Peyer's patch (tissue), 4 donors: ENCODE measurements around the gene CNPY1. TPM values are rescaled to one million over a fixed set of nuclear protein-coding genes. Genes with fewer than 3 reads are reported as not detected.

Experiments used
- DNase-seq, 3 donors: peaks; one replicate each; pipeline ENCODE4 v3.0.0-alpha.2; 2017 to 2019
- H3K27ac ChIP-seq, 4 donors: fragments of 200-600 bp; sonication (generic); one replicate each; pipeline ENCODE4 v1.5.1; 2016 to 2019
- H3K27me3 ChIP-seq, 2 donors: fragments of 200-600 bp; sonication (generic); one replicate each; pipeline ENCODE4 v1.5.1; 2019
- H3K36me3 ChIP-seq, 3 donors: fragments of 200-600 bp; sonication (generic); one replicate each; pipeline ENCODE4 v1.5.1; 2016 to 2019
- H3K4me1 ChIP-seq, 4 donors: fragments of 200-600 bp; sonication (generic); one replicate each; pipeline ENCODE4 v1.5.1; 2016 to 2019
- H3K4me3 ChIP-seq, 4 donors: fragments of 200-600 bp; sonication (generic); 1 replicate in 3 of 4; 2 replicates in 1 of 4; pipeline ENCODE4 v1.5.1; 2016 to 2019; ENCODE audit warnings: mild to moderate bottlenecking in 1 of 4
- H3K9me3 ChIP-seq, 4 donors: fragments of 200-600 bp; sonication (generic); one replicate each; pipeline ENCODE4 v1.5.1; 2016 to 2019; ENCODE audit warnings: mild to moderate bottlenecking in 1 of 4
- CTCF ChIP-seq, 6 experiments: fragments of 450-650 bp in 4 of 6; fragments of 200-600 bp in 2 of 6; sonication (generic) in 1 of 6; IDR thresholded peaks; one replicate each; pipeline ENCODE4 v1.5.1; 2017 to 2019; ENCODE audit warnings: antibody characterized with exemption in 6 of 6, mild to moderate bottlenecking in 3 of 6, moderate library complexity in 1 of 6
- POLR2A ChIP-seq, 2 donors: fragments of 450-650 bp; IDR thresholded peaks; one replicate each; pipeline ENCODE4 v1.5.1; 2017; ENCODE audit warnings: antibody characterized with exemption in 2 of 2, mild to moderate bottlenecking in 2 of 2, moderate library complexity in 2 of 2
- total RNA-seq, 4 donors: library from RNA; depleted of rRNA; stranded (reverse); fragments of >200 nt; gene quantifications; one replicate each; pipeline ENCODE4 v1.1.0, GENCODE V29; 2016

The CNPY1 gene
- total RNA-seq, 4 donors from 2014 or later, result 0.40 TPM; not detected in 3

- Histone ChIP-seq H3K27me3 (peaks cover 0 to 85% of the 10 kb centered on the region in 2 donors), H3K4me1 (peaks cover 0 to 29% (median 0%) of the 10 kb centered on the region in 4 donors), H3K4me3 (no peak overlapping the region), H3K9me3 (no peaks in the 10 kb centered on the region), H3K27ac (no peak overlapping the region), H3K36me3 (no peaks in the 10 kb centered on the region)
- TF ChIP-seq CTCF (IDR thresholded peaks at IDR 0.05) (no peak), POLR2A (IDR thresholded peaks at IDR 0.05) (no peak)
- DNase-seq, result peak in 1 of 3 donors; percentile 7
Measured at GRCh38 chr7:155451840-155452239, 94.5 kb downstream of the CNPY1 start.

Other genes with a start within 250 kb of the CNPY1 start
- gene INSIG1, start 248.7 kb downstream of the CNPY1 start, total RNA-seq, result 100 to 1,000 TPM in 2 of 4 donors, 10 to 100 TPM in 2; 36.3 to 147 (median 100) TPM
- not detected for gene EN2, start 88.4 kb downstream of the CNPY1 start, total RNA-seq
- 100 to 1,000 TPM in 3 of 4 donors, 10 to 100 TPM in 1; 87.4 to 191 (median 123) TPM for gene RBM33, start 98.1 kb upstream of the CNPY1 start, total RNA-seq